Brain pericyte (primary cell): ENCODE measurements around the gene GOLGA3.
A peak's percentile ranks its signal among the peaks of the same experiment; 100 is the strongest.

Experiments used
- DNase-seq: peaks from one replicate; pipeline ENCODE4 v3.0.0-alpha.2; 2012; ENCODE audit warnings: low read depth, low spot score

GOLGA3 gene

DNA sequence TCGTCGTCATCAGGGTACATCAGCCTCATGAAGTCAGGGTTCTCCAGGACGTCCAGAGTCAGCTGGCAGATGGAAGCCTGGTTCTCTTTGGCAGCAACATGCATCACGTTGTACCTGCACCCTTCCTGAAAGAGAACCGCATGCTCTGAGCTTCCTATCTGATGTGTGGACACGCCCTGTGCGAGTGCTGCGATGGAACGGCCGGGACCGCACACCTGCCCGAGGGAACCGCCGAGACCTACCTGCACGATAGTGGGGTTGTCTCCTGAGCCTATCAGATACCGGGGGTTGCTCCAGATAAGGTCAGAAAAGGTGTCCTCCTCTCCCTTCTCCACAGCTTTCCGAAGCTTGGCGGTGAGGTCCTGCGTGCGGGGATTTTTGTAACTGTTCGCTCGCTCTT lies 80.8 kb downstream of the GOLGA3 start:
- DNase-seq: no peak

DNA sequence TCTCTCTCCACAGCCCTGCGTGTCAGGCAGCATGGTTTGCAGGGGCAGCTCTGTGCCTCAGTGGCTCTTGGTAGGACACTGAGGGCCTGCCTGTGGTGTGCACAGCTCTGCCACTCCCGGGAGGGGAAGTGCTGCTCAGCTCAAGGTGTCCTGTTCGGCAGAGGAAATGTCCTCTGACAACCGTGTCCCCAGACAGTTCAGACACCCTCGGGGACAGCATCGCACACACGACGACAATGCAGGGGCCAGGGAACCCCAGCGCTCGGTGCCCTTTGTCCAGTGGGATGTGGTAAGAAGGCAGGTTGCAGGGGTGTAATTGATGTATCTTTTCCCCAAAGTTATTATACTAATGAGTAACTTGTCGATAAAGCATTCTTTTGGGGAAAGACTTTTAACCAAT lies 81.3 kb downstream of the GOLGA3 start:
- no peak for DNase-seq

GRCh38 chr12:132746613-132747012 lies 82.1 kb downstream of the GOLGA3 start:
- DNase-seq: no peak

GRCh38 chr12:132743831-132744230 lies 84.8 kb downstream of the GOLGA3 start:
- no peak for DNase-seq

DNA sequence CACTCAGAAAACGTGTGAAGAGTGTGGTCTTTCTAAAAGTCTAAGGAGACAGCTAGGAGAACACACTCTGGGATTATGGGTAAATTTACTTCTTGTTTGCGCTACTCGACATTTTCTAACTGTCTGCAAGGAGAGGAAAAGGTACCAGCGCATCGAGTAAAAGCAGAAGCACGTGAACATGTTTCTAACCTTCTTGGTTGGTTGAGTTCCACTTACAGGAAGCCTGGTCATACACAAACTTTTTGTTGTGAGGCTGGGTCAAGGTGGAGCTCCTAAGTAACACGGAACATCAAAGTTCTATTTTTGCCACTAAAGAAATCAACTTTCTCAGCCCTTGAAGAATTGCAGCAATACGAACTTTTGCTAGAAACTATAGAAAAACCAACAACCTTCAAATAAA lies 87.0 kb downstream of the GOLGA3 start:
- no peak for DNase-seq

GRCh38 chr12:132740652-132741051 lies 88.0 kb downstream of the GOLGA3 start:
- no peak for DNase-seq

DNA sequence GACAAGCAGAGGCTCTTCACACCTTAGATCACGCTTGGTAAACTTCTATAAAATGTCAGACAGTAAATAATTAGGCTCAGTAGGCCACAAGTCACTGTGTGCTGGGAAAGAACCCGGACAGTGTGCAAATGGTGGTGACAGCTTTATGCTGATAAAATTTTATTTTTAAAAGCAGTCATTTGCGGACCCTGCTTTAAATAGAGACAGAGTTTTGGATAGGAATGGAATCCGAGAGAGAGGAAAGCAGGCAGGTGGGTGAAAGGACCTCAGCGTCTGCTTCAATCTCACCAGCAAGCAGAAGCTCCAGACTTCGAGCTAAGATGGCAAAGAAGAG lies 88.4 kb downstream of the GOLGA3 start:
- no peak for DNase-seq

DNA sequence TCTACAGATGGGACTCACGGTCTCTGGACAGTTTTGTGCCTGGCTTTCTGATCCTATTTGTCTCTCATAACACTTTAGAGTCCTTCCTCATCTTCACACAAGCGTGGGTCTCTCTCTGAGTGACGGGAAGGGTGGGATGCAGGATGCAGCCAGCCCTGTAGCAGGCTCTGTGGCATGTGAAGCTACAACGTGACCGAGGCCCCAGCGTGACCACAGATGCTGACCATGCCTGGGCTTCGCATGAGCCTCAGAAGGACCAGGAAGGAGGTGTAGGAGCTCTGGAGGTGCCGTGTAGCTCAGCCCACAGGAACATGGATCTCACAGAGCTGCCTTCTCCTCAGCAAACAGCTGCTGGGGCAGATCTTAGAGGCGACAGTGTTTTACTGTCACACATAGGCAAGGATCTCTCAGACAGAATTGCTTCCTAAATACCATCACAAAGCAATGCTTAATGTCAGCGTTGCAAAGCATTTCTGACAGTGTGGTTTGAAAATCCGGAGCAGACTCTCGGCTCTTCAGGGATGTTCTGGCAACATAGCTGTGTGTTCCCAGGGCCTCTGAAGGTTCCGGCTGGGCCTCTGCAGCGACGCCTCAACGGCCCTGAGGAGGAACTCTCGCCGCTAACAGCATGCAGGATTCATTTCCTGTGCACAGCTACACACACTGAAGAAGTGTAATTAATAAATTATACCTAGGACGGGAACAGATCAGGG lies 88.9 kb downstream of the GOLGA3 start:
- DNase-seq: no peak

GRCh38 chr12:132736913-132737312 lies 91.8 kb downstream of the GOLGA3 start:
- DNase-seq: no peak

GRCh38 chr12:132736378-132736777 lies 92.3 kb downstream of the GOLGA3 start:
- no peak for DNase-seq

DNA sequence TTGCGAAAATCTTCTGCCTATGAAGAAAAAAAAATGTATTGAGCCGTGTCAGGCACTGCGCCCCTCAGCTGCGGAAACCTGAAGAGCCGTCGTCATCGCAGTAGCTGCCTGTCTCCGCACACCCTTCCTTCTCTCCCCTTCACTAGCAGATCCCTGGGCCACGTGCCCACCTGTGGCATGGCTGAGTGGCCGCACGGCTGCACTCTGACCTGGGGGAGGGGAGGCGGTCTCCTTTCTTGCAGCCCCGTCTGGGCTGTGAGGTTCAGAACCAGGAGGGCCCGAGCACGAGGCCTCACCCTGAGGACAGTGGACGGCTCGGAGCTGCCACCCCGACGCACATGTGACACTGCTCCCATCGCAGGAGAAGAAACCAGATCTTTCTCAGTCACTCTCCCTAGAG lies 93.2 kb downstream of the GOLGA3 start:
- no peak for DNase-seq

- DNase-seq: peak; percentile 97
These were observed 94.5 kb downstream of the GOLGA3 start for GRCh38 chr12:132734206-132734605.

DNA sequence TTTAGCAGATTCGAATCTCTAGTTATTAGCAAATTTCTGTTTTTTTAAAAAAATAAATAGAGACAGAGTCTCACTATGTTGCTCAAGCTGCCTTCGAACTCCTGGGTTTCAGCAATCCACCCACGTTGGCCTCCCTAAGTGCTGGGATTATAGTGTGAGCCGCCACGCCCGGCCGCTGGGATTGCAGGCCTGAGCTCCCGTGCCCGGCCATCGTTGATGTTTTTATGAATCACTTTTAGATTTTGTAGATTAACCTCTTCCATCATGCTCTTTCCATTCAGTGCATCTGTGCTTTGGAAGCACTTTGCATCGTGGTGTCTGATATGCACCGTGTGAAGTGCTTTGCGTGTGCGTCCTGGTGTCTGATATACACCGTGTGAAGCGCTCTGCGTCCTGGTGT lies 97.1 kb downstream of the GOLGA3 start:
- DNase-seq: no peak

DNA sequence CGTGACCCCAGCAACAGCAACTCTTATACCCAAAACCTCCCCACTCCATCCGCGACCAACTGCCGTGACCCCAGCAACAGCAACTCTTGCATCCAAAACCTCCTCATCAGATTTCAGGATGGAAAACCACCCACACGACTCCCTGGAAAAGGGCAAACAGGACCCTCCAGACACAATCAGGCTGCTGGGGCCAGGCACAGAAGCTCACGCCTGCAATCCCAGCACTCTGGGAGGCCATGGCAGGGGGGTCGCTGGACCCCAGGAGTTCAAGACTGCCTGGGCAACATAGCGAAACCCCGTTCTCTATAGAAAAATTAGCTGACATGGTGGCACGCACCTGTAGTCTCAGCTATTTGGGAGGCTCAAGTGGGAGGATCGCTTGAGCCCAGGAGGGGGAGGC lies 98.3 kb downstream of the GOLGA3 start:
- no peak for DNase-seq

DNA sequence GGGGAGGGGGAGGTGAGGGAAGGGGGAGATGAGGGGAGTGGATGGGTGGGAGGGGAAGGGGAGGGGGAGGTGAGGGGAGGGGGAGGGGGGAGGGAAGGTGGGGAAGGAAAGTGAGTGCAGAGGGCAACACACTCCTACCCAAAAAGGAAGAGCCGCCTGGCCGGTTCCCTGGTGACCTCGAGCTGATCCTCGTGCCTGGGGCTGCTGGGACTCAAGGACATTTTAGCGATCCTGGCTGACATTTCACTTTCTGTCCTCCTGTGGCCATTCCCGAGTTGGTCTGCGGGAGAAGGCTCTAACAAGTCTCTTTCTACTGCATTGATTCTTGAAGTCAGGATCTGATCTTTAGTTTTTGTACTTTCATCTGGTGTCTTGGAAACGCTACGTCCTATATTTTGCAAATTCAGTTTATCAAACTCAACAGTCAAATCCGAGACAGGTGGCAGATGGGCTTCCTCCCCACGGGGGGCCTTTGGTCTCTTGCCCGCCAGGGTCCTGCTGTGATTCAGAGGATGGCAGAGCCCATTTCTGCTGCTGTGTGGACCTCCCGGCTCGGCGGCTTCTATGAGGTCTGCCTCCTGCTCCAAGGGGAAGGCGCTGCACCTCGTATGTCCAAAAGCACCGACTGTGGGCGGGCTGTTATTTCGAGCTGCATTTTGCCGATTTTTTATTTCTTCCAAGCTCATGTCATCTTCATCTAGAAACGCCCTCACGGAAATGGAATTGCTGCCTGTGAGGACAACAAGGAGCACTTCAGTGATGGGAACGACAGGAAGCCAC lies 98.9 kb downstream of the GOLGA3 start:
- DNase-seq: no peak

GRCh38 chr12:132728502-132728901 lies 100.2 kb downstream of the GOLGA3 start:
- no peak for DNase-seq

GRCh38 chr12:132727091-132727794 lies 101.4 kb downstream of the GOLGA3 start:
- DNase-seq: no peak

DNA sequence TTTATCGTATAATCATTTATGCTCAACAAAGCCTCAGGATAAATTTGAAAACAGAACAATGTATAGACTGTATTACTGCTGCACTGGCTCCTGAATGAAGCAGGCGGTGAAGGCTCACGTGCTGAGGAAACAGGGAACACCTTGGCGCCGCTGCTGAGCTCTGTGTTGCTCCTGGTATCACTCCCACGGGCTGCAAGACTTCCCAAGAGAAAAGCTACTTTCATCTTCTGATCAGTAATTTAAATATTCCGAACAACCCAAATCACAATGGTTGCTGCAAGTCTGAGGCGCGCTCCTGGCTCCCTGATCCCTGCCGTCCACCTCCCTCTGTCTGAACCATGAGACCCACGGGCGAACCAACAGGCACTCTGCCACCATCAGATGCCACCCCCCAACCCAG lies 102.3 kb downstream of the GOLGA3 start:
- no peak for DNase-seq

GRCh38 chr12:132724506-132725241 lies 104.0 kb downstream of the GOLGA3 start:
- DNase-seq: no peak

- no peak for DNase-seq
These were observed 104.9 kb downstream of the GOLGA3 start for GRCh38 chr12:132723764-132724140.

- no peak for DNase-seq
These were observed 105.5 kb downstream of the GOLGA3 start for GRCh38 chr12:132723015-132723763.
